SK-MEL-5 (cell line): ENCODE results near the gene SGMS1. TPM values are rescaled to one million over a fixed set of nuclear protein-coding genes. Genes with fewer than 3 reads are reported as not detected.
A peak's percentile ranks its signal among the peaks of the same experiment; 100 is the strongest.

ENCODE experiments used
- DNase-seq: peaks from one replicate; pipeline ENCODE4 v3.0.0-alpha.2; 2016; ENCODE audit warnings: low read depth, low spot score
- in situ Hi-C: cut with HindIII; loops from 2 replicates; pipeline ENCODE4 v1.10.0; 2016; ENCODE audit warnings: low sequenced_read_pairs, high pct_unique_total_duplicates, low pct_unique_long_range_greater_than_20kb
- total RNA-seq: library from RNA; depleted of rRNA; stranded (reverse); fragments of >200 nt; shearing (Covaris generic); gene quantifications from 2 replicates; pipeline ENCODE4 v1.2.3, GENCODE V29; 2014

SGMS1 gene
- total RNA-seq, 1 experiment from 2014 or later: 5.8 TPM

- in situ Hi-C loops: no loop called here
- DNase-seq: no peak
Observed at GRCh38 chr10:50596456-50596855, 27.3 kb downstream of the SGMS1 start.

- DNase-seq: no peak
- in situ Hi-C loops: no loop called here
Observed at GRCh38 chr10:50595785-50596184, 28.0 kb downstream of the SGMS1 start.

- no peak for DNase-seq
- in situ Hi-C loops: no loop called here
Observed at GRCh38 chr10:50593523-50594376, 30.0 kb downstream of the SGMS1 start.

GRCh38 chr10:50592961-50593418, 30.8 kb downstream of the SGMS1 start:
- DNase-seq: no peak
- in situ Hi-C loops: no loop called here

GRCh38 chr10:50590935-50591334, 32.8 kb downstream of the SGMS1 start:
- in situ Hi-C loops: no loop called here
- DNase-seq: no peak

- in situ Hi-C loops: no loop called here
- no peak for DNase-seq
Observed at GRCh38 chr10:50586740-50587088, 37.0 kb downstream of the SGMS1 start.

GRCh38 chr10:50585921-50586739, 37.6 kb downstream of the SGMS1 start:
- in situ Hi-C loops: no loop called here

GRCh38 chr10:50582766-50583762, 40.7 kb downstream of the SGMS1 start:
- no peak for DNase-seq
- in situ Hi-C loops: no loop called here

More at GRCh38 chr10:50585921-50586739, 37.6 kb downstream of the SGMS1 start:
- no peak for DNase-seq

GRCh38 chr10:50582046-50582445, 41.7 kb downstream of the SGMS1 start:
- DNase-seq: no peak
- in situ Hi-C loops: no loop called here

- in situ Hi-C loops: no loop called here
- no peak for DNase-seq
Observed at GRCh38 chr10:50580262-50580891, 43.4 kb downstream of the SGMS1 start.

GRCh38 chr10:50579491-50580261, 44.1 kb downstream of the SGMS1 start:
- in situ Hi-C loops: no loop called here
- DNase-seq: no peak

- no peak for DNase-seq
- in situ Hi-C loops: no loop called here
Observed at GRCh38 chr10:50578949-50579348, 44.8 kb downstream of the SGMS1 start.

- peak; percentile 74 for DNase-seq
- in situ Hi-C loops: no loop called here
Observed at GRCh38 chr10:50577681-50578350, 45.9 kb downstream of the SGMS1 start.

- DNase-seq: no peak
- in situ Hi-C loops: no loop called here
Observed at GRCh38 chr10:50577010-50577409, 46.7 kb downstream of the SGMS1 start.

GRCh38 chr10:50576245-50576815, 47.4 kb downstream of the SGMS1 start:
- in situ Hi-C loops: no loop called here
- peak; percentile 63 for DNase-seq
